Cardiac muscle cell (in vitro differentiated cells and primary cell): ENCODE data around the gene PPARA. TPM values are rescaled to one million over a fixed set of nuclear protein-coding genes. Genes with fewer than 3 reads are reported as not detected.
A peak's percentile ranks its signal among the peaks of the same experiment; 100 is the strongest.

Experiments
- DNase-seq, 2 donors: peaks; one replicate each; pipeline versions ENCODE4 v3.0.0 to v3.0.0-alpha.2; 2010 to 2017; ENCODE audit warnings: low read depth in 1 of 2, low spot score in 1 of 2
- H3K27ac ChIP-seq: fragments of 200-600 bp; sonication (generic); 2 replicates; pipeline ENCODE4 v1.5.1; 2016
- H3K27me3 ChIP-seq: fragments of 200-600 bp; sonication (generic); 2 replicates; pipeline ENCODE4 v1.6.0; 2016; ENCODE audit warnings: control low read depth
- H3K36me3 ChIP-seq: fragments of 200-600 bp; sonication (generic); 2 replicates; pipeline ENCODE4 v1.5.1; 2016; ENCODE audit warnings: control low read depth
- H3K4me1 ChIP-seq: fragments of 200-600 bp; sonication (generic); 2 replicates; pipeline ENCODE4 v1.8.1; 2017; ENCODE audit warnings: low read depth, mild to moderate bottlenecking, mixed run types
- H3K4me3 ChIP-seq: fragments of 200-600 bp; sonication (generic); 2 replicates; pipeline ENCODE4 v1.5.1; 2016; ENCODE audit warnings: mild to moderate bottlenecking
- H3K9me3 ChIP-seq: fragments of 200-600 bp; sonication (generic); 2 replicates; pipeline ENCODE4 v1.5.1; 2017; ENCODE audit warnings: low read depth, mild to moderate bottlenecking, control low read depth
- polyA plus RNA-seq: library from polyadenylated mRNA; unstranded; fragments of >200 nt; fragmentation: Nextera tagmentation; extraction: Ambion mirVana; gene quantifications from 2 replicates; pipeline ENCODE4 v1.2.1, GENCODE V29; 2016
- total RNA-seq: library from RNA; depleted of rRNA; stranded (reverse); fragments of >200 nt; gene quantifications from 2 replicates; pipeline ENCODE4 v1.2.3, GENCODE V29; 2016
- TF ChIP-seq, protein P1 (sequence below): IDR thresholded peaks from 2 replicates; pipeline ENCODE4 v1.5.1; 2012; ENCODE audit warnings: low read depth, mild to moderate bottlenecking, low read length

The PPARA gene
- total and polyA plus RNA-seq, 2 experiments from 2014 or later, result 11.8 to 25.1 TPM

DNA sequence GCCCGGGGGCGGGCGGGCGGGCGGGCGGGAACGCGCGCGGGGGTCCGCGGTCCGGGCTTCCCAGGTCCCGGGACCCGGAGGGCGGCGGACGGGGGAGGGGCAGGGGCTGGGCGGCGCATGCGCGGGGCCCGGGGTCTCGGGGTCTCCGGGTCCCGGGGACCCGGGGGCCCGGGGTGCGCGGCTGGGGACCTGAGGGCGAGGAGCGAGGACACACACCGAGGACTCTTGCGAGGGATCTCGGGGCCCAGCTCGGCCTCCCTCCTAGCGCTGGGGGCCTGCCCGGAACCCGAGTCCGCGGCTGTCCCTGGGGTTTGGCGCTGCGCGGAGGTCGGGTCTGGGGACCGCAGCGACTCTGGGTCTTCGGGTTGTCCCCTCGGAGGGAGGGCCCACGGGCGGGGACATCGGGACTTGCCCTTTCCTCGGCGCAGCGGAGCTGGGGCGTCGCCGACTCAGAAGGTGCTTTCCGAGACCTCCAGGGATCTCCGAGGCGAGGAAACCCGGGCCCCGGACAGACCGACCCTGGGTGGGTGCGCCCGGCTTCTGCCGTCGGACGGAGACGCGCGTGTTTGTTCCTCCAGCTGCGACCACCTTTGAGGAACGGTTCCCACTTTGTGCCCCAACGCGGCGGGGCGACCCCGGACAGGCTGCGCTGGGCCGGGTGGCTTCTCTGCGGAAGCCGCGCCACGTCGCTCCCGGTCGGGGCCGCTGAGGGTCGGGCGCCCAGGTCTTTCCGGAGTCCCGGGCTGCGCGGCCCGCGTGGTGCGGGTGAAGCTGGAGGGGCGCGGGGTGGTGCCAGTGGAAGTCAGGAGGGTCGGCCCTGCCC lies 540 bp downstream of the PPARA start:
- H3K4me1 ChIP-seq, result peaks cover 9% of the 10 kb centered on the region
- no peak overlapping the region for H3K27ac ChIP-seq
- no peaks in the 10 kb centered on the region for H3K9me3 ChIP-seq
- TF ChIP-seq, protein P1, sequence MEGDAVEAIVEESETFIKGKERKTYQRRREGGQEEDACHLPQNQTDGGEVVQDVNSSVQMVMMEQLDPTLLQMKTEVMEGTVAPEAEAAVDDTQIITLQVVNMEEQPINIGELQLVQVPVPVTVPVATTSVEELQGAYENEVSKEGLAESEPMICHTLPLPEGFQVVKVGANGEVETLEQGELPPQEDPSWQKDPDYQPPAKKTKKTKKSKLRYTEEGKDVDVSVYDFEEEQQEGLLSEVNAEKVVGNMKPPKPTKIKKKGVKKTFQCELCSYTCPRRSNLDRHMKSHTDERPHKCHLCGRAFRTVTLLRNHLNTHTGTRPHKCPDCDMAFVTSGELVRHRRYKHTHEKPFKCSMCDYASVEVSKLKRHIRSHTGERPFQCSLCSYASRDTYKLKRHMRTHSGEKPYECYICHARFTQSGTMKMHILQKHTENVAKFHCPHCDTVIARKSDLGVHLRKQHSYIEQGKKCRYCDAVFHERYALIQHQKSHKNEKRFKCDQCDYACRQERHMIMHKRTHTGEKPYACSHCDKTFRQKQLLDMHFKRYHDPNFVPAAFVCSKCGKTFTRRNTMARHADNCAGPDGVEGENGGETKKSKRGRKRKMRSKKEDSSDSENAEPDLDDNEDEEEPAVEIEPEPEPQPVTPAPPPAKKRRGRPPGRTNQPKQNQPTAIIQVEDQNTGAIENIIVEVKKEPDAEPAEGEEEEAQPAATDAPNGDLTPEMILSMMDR, result no peak
- peaks cover 2% of the 10 kb centered on the region for H3K36me3 ChIP-seq
- peaks cover 8% of the 10 kb centered on the region for H3K27me3 ChIP-seq
- DNase-seq, result peak in 1 of 2 donors; percentile 8
- peak overlapping the region; percentile 87 for H3K4me3 ChIP-seq

DNA sequence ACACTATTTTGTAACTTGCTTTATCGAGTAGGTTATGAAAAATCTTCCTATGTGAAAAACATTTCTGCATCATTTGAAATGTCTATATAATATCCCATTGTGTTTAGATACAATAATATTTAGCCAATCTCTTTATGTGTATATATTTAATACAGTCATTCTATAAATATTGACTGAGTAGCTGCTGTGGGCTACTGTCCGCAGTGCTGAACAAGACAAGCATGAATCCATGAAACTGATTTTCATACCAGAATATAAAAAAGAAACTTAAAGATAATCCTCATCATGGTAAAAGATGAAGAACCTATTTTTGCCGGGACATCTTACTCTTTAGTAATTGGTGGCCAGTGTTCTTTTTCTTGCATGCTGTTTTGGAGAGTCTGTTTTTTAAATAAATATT lies 3.6 kb downstream of the PPARA start:
- DNase-seq, result no peak
- H3K4me3 ChIP-seq, result no peak overlapping the region
- no peak overlapping the region for H3K27ac ChIP-seq
- peaks cover 2% of the 10 kb centered on the region for H3K36me3 ChIP-seq
- H3K27me3 ChIP-seq, result peaks cover 4% of the 10 kb centered on the region
- TF ChIP-seq, protein P1, result no peak
- peaks cover 9% of the 10 kb centered on the region for H3K4me1 ChIP-seq
- no peaks in the 10 kb centered on the region for H3K9me3 ChIP-seq

DNA sequence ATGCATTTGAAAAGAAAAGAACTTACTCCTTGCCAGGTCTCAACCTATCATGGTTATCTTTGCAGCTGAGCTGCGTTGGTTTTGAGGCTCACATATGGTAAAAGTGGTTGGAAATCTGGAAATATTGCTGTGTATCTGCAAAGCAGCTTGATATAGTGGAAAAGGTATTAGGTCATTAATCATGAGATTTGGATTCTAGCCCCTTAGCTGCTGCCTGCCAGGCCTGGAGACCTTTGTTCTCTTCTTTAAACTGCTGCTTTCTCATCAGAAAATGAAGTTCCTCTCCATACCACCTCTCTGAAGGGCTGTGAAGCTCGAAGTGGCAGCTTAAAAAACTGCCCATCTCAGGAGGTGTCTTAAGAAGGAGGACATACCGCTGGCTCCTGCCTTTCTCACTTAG lies 5.7 kb downstream of the PPARA start:
- TF ChIP-seq, protein P1, result no peak
- peaks cover 9% of the 10 kb centered on the region for H3K4me1 ChIP-seq
- peaks cover 2% of the 10 kb centered on the region for H3K36me3 ChIP-seq
- no peak overlapping the region for H3K4me3 ChIP-seq
- H3K27me3 ChIP-seq, result no peaks in the 10 kb centered on the region
- no peak for DNase-seq
- no peak overlapping the region for H3K27ac ChIP-seq
- no peaks in the 10 kb centered on the region for H3K9me3 ChIP-seq

DNA sequence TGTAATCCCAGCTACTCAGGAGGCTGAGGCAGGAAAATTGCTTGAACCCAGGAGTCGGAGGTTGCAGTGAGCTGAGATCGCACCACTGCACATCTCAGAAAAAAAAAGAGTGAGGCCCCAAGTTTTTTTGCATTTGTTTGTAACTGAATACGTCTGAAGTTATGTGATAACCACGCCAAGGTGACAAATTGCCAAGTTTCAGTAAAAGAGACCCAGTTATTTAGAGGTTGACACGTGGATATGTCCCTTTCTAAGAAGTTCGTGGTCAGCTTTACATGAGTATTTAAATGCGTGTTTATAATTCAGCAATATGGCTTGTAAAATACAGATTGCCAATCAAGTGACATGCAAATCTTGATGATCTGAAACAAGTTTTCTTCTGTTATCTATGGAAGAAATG lies 8.0 kb downstream of the PPARA start:
- H3K9me3 ChIP-seq, result no peaks in the 10 kb centered on the region
- peaks cover under 1% of the 10 kb centered on the region for H3K36me3 ChIP-seq
- H3K4me1 ChIP-seq, result no peaks in the 10 kb centered on the region
- no peak overlapping the region for H3K4me3 ChIP-seq
- TF ChIP-seq, protein P1, result no peak
- H3K27me3 ChIP-seq, result no peaks in the 10 kb centered on the region
- no peak for DNase-seq
- no peak overlapping the region for H3K27ac ChIP-seq

DNA sequence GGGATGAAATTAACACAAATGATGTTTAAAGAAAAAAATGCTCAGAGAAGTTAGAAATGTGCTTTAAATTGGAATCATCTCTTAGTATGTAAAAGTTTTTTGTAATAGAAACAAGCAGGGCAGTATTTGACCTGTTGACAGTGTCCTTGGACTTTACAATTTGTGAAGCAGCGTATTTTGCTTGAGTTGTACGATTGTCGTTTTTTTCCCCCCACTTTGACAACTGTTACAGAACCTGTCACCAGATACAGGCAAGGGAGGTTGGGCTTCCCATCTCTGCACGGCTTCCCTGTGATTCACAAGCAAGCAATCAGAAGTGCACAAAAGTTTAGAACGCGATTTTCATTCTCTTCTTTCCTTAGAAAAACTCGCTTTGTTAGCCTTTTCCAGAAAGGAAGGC lies 8.9 kb downstream of the PPARA start:
- Histone ChIP-seq H3K27me3 (no peaks in the 10 kb centered on the region), H3K4me3 (no peak overlapping the region), H3K36me3 (no peaks in the 10 kb centered on the region), H3K9me3 (no peaks in the 10 kb centered on the region), H3K27ac (no peak overlapping the region), H3K4me1 (no peaks in the 10 kb centered on the region)
- TF ChIP-seq, protein P1, result no peak
- DNase-seq, result no peak
